Measurements from ENCODE around the gene LRRN2.

The LRRN2 gene

DNA sequence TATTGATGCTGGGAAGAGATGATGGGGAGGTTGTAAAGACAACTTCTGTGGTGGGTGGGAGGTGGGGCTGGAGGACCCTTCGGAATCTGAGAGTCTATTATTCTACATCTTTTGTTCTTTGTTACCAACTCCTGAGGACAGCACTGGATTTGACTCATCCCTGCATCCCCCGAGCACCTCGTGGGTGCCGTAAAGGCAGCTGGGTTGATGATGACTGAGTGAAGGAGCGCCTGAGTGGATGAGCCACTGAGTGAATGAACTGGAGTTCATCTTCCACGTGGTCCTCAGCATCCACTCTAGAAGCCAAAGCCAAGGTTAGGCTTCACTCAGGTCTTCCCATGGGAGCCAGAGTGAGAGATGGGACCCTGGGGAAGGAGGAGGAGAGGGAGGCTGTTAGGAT lies 77.6 kb downstream of the LRRN2 start:
- DNase-seq (ENCODE audit: extremely low read depth, low read depth), result no peak
- TF ChIP-seq, protein P1, sequence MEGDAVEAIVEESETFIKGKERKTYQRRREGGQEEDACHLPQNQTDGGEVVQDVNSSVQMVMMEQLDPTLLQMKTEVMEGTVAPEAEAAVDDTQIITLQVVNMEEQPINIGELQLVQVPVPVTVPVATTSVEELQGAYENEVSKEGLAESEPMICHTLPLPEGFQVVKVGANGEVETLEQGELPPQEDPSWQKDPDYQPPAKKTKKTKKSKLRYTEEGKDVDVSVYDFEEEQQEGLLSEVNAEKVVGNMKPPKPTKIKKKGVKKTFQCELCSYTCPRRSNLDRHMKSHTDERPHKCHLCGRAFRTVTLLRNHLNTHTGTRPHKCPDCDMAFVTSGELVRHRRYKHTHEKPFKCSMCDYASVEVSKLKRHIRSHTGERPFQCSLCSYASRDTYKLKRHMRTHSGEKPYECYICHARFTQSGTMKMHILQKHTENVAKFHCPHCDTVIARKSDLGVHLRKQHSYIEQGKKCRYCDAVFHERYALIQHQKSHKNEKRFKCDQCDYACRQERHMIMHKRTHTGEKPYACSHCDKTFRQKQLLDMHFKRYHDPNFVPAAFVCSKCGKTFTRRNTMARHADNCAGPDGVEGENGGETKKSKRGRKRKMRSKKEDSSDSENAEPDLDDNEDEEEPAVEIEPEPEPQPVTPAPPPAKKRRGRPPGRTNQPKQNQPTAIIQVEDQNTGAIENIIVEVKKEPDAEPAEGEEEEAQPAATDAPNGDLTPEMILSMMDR (IDR thresholded peaks at IDR 0.05; ENCODE audit: low read depth, low read length), result no peak

DNA sequence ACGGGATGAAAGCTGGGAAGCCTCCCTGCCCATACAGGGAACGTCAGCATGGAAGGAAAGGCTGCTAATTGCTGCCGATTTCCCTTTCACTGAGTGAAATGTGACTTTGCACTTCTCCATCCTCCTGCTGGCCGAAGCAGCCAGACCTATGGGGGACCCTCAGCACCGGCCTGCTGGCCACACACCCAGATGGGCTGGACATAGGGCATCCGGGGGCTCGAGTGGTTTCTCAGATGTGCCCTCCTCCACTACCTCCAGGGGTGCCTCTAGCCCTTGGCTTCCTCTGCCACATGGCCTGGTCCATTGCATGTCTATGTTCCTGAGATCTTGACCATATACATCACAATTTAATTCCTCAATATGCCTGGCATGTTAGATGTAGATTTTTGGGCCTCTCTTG lies 79.7 kb downstream of the LRRN2 start:
- DNase-seq (ENCODE audit: extremely low read depth, low read depth), result no peak
- TF ChIP-seq, protein P1 (IDR thresholded peaks at IDR 0.05; ENCODE audit: low read depth, low read length), result no peak

DNA sequence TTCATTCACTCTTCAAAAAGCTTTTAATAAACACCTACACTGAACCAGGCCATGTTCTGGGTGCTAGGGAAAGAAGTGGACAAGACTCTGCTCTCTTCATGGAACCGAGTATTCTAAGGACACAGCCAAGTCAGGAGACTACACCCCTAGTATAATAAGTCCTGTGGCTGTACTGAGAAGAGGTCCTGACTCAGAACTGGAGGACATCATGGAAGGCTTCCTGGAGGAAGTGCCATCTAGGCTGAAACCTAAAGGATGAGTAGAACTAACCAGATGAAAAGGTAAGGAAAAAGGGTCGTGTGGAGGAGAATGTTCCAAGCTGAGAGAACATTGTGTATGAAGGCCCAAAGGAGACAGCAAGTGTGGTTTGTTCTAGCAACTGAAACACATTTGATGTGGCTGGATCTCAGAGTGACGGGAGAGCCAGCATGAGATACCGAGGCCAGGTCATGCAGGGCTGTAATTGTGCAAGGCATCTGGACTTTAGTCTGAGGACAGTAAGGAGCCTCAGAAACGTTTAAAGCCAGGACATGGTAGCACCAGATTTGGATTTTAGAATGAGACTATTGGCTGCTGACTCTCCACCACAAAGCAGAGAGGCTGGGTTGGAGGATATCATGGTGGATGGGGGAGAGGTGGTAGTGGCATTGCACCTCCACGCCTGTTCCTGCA lies 82.5 kb downstream of the LRRN2 start:
- no peak for DNase-seq (ENCODE audit: extremely low read depth, low read depth)
- TF ChIP-seq, protein P1 (IDR thresholded peaks at IDR 0.05; ENCODE audit: low read depth, low read length), result no peak

DNA sequence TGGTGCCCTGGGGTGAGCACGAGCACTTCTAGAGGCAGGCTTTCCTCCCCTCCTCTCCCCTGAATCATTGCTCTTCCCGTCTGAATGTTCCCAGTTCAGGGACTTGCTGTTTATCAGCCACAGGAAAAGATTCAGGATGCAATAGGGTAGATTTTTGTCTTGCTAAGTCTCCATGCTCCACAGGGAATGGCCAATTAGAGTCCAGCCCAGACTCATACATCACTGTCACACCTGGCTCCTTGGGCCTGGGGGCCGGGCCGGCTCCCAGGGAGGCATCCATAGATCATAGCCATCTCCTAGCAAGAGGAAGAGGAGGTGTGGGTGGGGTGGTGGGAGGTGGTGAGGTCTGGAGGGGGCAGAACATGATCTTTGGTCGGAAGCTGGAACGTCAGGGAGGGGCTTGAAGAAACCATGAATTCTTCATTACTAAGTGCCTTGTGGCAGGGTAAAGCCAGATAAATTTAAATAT lies 83.4 kb downstream of the LRRN2 start:
- no peak for DNase-seq (ENCODE audit: extremely low read depth, low read depth)
- TF ChIP-seq, protein P1 (IDR thresholded peaks at IDR 0.05; ENCODE audit: low read depth, low read length), result no peak

DNA sequence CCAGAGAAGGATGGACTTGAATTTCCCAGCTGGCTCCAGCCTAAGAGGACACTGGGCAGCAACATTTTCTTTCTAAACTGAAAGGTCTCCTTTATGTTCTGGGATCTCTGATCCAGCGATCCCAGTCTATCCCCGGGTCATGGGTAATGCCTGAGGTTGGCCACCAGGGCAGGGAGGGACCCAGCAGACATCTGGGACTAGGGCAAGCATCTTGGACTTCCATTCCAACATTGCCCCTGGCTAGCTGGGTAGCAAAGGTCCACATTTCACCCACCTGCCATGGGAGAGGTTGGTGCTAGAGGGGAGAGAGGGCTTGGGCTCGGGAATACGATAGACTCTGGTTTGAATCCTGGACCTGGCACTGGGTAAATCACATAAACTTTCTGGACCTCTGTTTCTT lies 84.6 kb downstream of the LRRN2 start:
- TF ChIP-seq, protein P1 (IDR thresholded peaks at IDR 0.05; ENCODE audit: low read depth, low read length), result no peak; the same call in 1 of the 2 replicates
- DNase-seq (ENCODE audit: extremely low read depth, low read depth), result no peak

DNA sequence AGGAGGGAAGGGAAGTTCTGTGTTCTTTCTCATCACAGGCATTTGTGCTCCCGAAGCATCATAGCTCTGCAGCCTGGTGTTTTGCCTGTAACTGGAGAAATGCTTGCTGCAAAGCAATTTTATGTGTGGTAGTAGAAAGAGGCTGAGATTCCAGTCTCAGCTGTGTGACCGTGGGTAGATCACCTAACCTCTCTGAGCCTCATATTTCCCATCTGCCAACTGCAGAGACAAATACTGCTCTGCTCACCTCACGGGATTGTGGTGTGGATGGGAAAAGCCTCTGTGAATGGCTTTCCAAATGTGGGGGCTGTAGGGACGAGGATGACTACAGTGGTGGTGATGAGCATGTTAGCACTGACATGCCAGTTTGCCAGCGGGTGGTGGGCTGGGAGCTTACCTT lies 85.3 kb downstream of the LRRN2 start:
- DNase-seq (ENCODE audit: extremely low read depth, low read depth), result no peak
- TF ChIP-seq, protein P1 (IDR thresholded peaks at IDR 0.05; ENCODE audit: low read depth, low read length), result no peak

DNA sequence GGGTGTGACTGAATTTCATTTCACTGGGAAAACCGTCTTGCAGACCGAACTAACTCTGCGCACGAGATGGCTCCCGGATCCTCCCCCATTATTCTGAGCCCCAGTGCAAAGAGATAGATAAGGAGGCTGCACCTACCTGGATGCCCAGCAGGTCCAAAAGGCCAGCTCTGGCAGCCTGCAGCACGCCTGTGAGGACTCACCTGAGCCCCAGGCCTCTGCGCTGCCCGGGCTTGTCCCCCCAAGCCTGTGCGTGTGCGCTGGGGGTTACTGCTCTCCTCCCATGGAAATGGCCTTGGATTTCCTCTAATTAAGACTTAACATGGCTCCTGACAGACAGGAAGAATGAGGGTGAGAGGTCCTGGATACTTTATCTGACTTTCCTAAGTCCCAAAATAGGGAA lies 85.9 kb downstream of the LRRN2 start:
- DNase-seq (ENCODE audit: extremely low read depth, low read depth), result no peak
- TF ChIP-seq, protein P1 (IDR thresholded peaks at IDR 0.05; ENCODE audit: low read depth, low read length), result no peak

All from AG09319 (cell line).